H9 (cell line): ENCODE data around the gene FADS3. TPM values are rescaled to one million over a fixed set of nuclear protein-coding genes. Genes with fewer than 3 reads are reported as not detected.

Experiments
- DNase-seq: peaks from one replicate; pipeline ENCODE4 v3.0.0-alpha.2; 2017
- H2AFZ ChIP-seq: one replicate; pipeline ENCODE4 v1.6.1; 2013; ENCODE audit warnings: mild to moderate bottlenecking, low read length, control low read depth, moderate library complexity
- H2AK5ac ChIP-seq: 2 replicates; pipeline ENCODE4 v1.6.1; 2013; ENCODE audit warnings: low read length, control low read depth, mixed read lengths; ENCODE audit not compliant: insufficient read length
- H2BK120ac ChIP-seq: one replicate; pipeline ENCODE4 v1.6.1; 2013; ENCODE audit warnings: low read depth, mild to moderate bottlenecking, low read length, control low read depth, inconsistent platforms; ENCODE audit not compliant: poor library complexity, severe bottlenecking
- H2BK12ac ChIP-seq: 2 replicates; pipeline ENCODE4 v1.6.1; 2013; ENCODE audit warnings: low read length, control low read depth, mixed read lengths, low read depth; ENCODE audit not compliant: insufficient read length
- H2BK15ac ChIP-seq: 2 replicates; pipeline ENCODE4 v1.6.1; 2013; ENCODE audit warnings: low read depth, low read length, control low read depth
- H2BK20ac ChIP-seq: one replicate; pipeline ENCODE4 v1.6.1; 2013; ENCODE audit warnings: low read depth, mild to moderate bottlenecking, low read length, control low read depth, inconsistent platforms; ENCODE audit not compliant: poor library complexity, severe bottlenecking
- H2BK5ac ChIP-seq: 2 replicates; pipeline ENCODE4 v1.6.1; 2013; ENCODE audit warnings: low read length, control low read depth, mixed read lengths; ENCODE audit not compliant: insufficient read length
- H3K14ac ChIP-seq: 2 replicates; pipeline ENCODE4 v1.6.1; 2013; ENCODE audit warnings: low read length, control low read depth; ENCODE audit not compliant: insufficient read depth
- H3K18ac ChIP-seq: 2 replicates; pipeline ENCODE4 v1.6.1; 2013; ENCODE audit warnings: low read depth, mild to moderate bottlenecking, mixed read lengths, low read length, control low read depth; ENCODE audit not compliant: insufficient read length
- H3K23ac ChIP-seq: 2 replicates; pipeline ENCODE4 v1.6.1; 2013; ENCODE audit warnings: low read length, control low read depth, mixed read lengths, low read depth; ENCODE audit not compliant: insufficient read length
- H3K23me2 ChIP-seq: 2 replicates; pipeline ENCODE4 v1.6.1; 2013; ENCODE audit warnings: low read depth, mild to moderate bottlenecking, mixed read lengths, low read length, control low read depth; ENCODE audit not compliant: insufficient read length, poor library complexity, severe bottlenecking
- H3K27ac ChIP-seq: 2 replicates; pipeline ENCODE4 v1.5.1; 2013; ENCODE audit warnings: low read length, control low read depth, mixed read lengths, low read depth; ENCODE audit not compliant: insufficient read length
- H3K27me3 ChIP-seq: 2 replicates; pipeline ENCODE4 v1.6.1; 2013; ENCODE audit warnings: low read length, control low read depth, inconsistent platforms; ENCODE audit not compliant: insufficient read depth
- H3K4ac ChIP-seq: 2 replicates; pipeline ENCODE4 v1.6.1; 2013; ENCODE audit warnings: low read depth, mild to moderate bottlenecking, control low read depth, inconsistent platforms, low read length, moderate library complexity
- H3K4me1 ChIP-seq: 2 replicates; pipeline ENCODE4 v1.6.1; 2013; ENCODE audit warnings: low read length, control low read depth, inconsistent platforms; ENCODE audit not compliant: insufficient read depth
- H3K4me2 ChIP-seq: 2 replicates; pipeline ENCODE4 v1.6.1; 2013; ENCODE audit warnings: low read length, control low read depth, mixed read lengths; ENCODE audit not compliant: insufficient read length, insufficient read depth
- H3K56ac ChIP-seq: 2 replicates; pipeline ENCODE4 v1.6.1; 2013; ENCODE audit warnings: low read depth, mild to moderate bottlenecking, mixed read lengths, low read length, control low read depth; ENCODE audit not compliant: insufficient read length
- H3K79me1 ChIP-seq: 2 replicates; pipeline ENCODE4 v1.6.1; 2013; ENCODE audit warnings: low read depth, mild to moderate bottlenecking, moderate library complexity, low read length, control low read depth, inconsistent platforms; ENCODE audit not compliant: insufficient read depth, poor library complexity, severe bottlenecking
- H3K79me2 ChIP-seq: 2 replicates; pipeline ENCODE4 v1.6.1; 2013; ENCODE audit warnings: low read length, control low read depth, inconsistent platforms; ENCODE audit not compliant: insufficient read depth
- H3K9ac ChIP-seq: 2 replicates; pipeline ENCODE4 v1.6.1; 2013; ENCODE audit warnings: low read length, control low read depth, mixed read lengths; ENCODE audit not compliant: insufficient read length; ENCODE audit errors: extremely low read depth
- H3K9me3 ChIP-seq: one replicate; pipeline ENCODE4 v1.6.1; 2013; ENCODE audit warnings: low read depth, low read length, inconsistent platforms; ENCODE audit not compliant: control insufficient read depth
- H3T11ph ChIP-seq: one replicate; pipeline ENCODE4 v1.6.1; 2013; ENCODE audit warnings: mild to moderate bottlenecking, low read length, control low read depth, inconsistent platforms
- H4K20me1 ChIP-seq: one replicate; pipeline ENCODE4 v1.6.1; 2013; ENCODE audit not compliant: control insufficient read depth, insufficient read length, insufficient read depth
- H4K5ac ChIP-seq: 2 replicates; pipeline ENCODE4 v1.6.1; 2013; ENCODE audit warnings: low read depth, mild to moderate bottlenecking, mixed read lengths, low read length, control low read depth; ENCODE audit not compliant: insufficient read length
- H4K8ac ChIP-seq: replicated peaks from 2 replicates; pipeline ENCODE4 v1.6.1; 2013; ENCODE audit warnings: low read length, control low read depth, mixed read lengths, low read depth; ENCODE audit not compliant: insufficient read length
- H4K91ac ChIP-seq: 2 replicates; pipeline ENCODE4 v1.6.1; 2013; ENCODE audit warnings: low read depth, mild to moderate bottlenecking, moderate library complexity, mixed read lengths, low read length, control low read depth; ENCODE audit not compliant: insufficient read length
- H3K27ac Mint-ChIP-seq, 3 experiments: 2 replicates in 2 of 3; 3 replicates in 1 of 3; pipeline ENCODE4 v1.8.0; 2020 to 2021; ENCODE audit warnings: mixed read lengths in 3 of 3, mild to moderate bottlenecking in 1 of 3, moderate library complexity in 1 of 3
- H3K27me3 Mint-ChIP-seq: 2 replicates; pipeline ENCODE4 v1.8.0; 2021; ENCODE audit warnings: low read depth, mild to moderate bottlenecking, moderate library complexity, mixed read lengths
- H3K36me3 Mint-ChIP-seq, 3 experiments: 2 replicates in 2 of 3; 3 replicates in 1 of 3; pipeline ENCODE4 v1.8.0; 2020 to 2021; ENCODE audit warnings: low read depth in 3 of 3, mixed read lengths in 3 of 3; ENCODE audit not compliant: insufficient read depth in 1 of 3
- H3K4me1 Mint-ChIP-seq, 2 experiments: 2 replicates each; pipeline ENCODE4 v1.8.0; 2020; ENCODE audit warnings: mixed read lengths in 2 of 2
- H3K4me3 Mint-ChIP-seq, 2 experiments: 2 replicates in 1 of 2; 3 replicates in 1 of 2; pipeline ENCODE4 v1.8.0; 2020 to 2021; ENCODE audit warnings: mild to moderate bottlenecking in 2 of 2, mixed read lengths in 2 of 2, moderate library complexity in 1 of 2
- H3K9me3 Mint-ChIP-seq, 2 experiments: 2 replicates in 1 of 2; 3 replicates in 1 of 2; pipeline ENCODE4 v1.8.0; 2020; ENCODE audit warnings: mild to moderate bottlenecking in 2 of 2, mixed read lengths in 2 of 2, moderate library complexity in 1 of 2
- WGBS: extraction: QIAGEN DNeasy Blood & Tissue Kit; methylation state at CpG from one replicate; pipeline ENCODE4 v1.1.7; 2013; ENCODE audit warnings: missing lambda C conversion rate, low lambda C conversion rate, mixed read lengths; ENCODE audit not compliant: insufficient read length; ENCODE audit errors: extremely low coverage; 5-methylcytosine and 5-hydroxymethylcytosine counted together
- total RNA-seq: library from RNA; stranded (reverse); gene quantifications from 2 replicates; pipeline ENCODE4 v1.2.1, GENCODE V29; 2021
- TF ChIP-seq, protein P1 (sequence below): fragments of 200-600 bp; sonication (generic); conservative IDR thresholded peaks from 3 replicates; pipeline ENCODE4 v1.8.0; 2021; ENCODE audit warnings: antibody characterized with exemption, mild to moderate bottlenecking

FADS3 gene
- total RNA-seq, 1 experiment from 2014 or later = 34.9 TPM

DNA sequence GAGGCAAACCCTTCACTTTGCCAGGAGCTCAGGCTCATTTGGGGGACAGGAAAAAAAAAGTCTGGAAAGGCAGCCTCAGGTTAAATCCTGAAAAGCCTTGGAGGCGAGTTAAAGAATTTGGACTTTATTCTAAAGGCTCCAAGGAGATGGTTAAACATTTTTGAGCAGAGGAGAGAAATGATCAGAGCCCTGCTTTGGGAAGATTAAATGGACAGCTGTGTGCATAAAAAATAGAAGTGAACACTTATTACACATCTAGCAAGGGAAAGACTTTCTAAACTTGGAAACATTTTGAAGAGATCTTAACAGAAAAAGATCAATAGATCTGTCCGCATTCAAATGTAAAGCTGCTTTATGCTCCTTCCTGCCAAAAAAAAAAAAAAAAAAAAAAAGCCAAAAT lies 34.4 kb upstream of the FADS3 start:
- Histone ChIP-seq H3K23ac (no peak overlapping the region), H3K9me3 (no peaks in the 10 kb centered on the region), H2BK20ac (no peak overlapping the region), H4K5ac (no peak overlapping the region), H2AFZ (no peak overlapping the region), H3K56ac (no peak overlapping the region), H3T11ph (no peak overlapping the region), H3K27ac (no peak overlapping the region), H3K27me3 (no peaks in the 10 kb centered on the region), H2BK120ac (no peak overlapping the region), H3K4me1 (peaks cover 7% of the 10 kb centered on the region; the same call in 1 of the 2 replicates), H3K9ac (no peak overlapping the region), H2BK12ac (no peak overlapping the region), H2BK5ac (no peak overlapping the region), H4K8ac (no peak overlapping the region), H3K79me2 (no peaks in the 10 kb centered on the region), H2BK15ac (no peak overlapping the region), H3K18ac (no peak overlapping the region), H4K91ac (no peak overlapping the region), H4K20me1 (no peaks in the 10 kb centered on the region), H3K4ac (no peak overlapping the region), H3K23me2 (no peaks in the 10 kb centered on the region), H3K79me1 (no peaks in the 10 kb centered on the region), H3K4me2 (no peak overlapping the region), H3K14ac (no peak overlapping the region), H2AK5ac (no peak overlapping the region)
- no CpG with 5 or more reads among the region's 2 CpGs for WGBS
- Mint-ChIP-seq H3K4me3 (no peak overlapping the region), H3K27me3 (peaks cover 1% of the 10 kb centered on the region), H3K4me1 (peaks cover 28 to 42% of the 10 kb centered on the region in 2 experiments), H3K36me3 (no peaks in the 10 kb centered on the region), H3K9me3 (no peaks in the 10 kb centered on the region; a peak in 2 of 5 replicates), H3K27ac (peak overlapping the region in 1 of 3 experiments; percentile 49; a peak in 1 of 7 replicates)
- no peak for DNase-seq
- TF ChIP-seq, protein P1, sequence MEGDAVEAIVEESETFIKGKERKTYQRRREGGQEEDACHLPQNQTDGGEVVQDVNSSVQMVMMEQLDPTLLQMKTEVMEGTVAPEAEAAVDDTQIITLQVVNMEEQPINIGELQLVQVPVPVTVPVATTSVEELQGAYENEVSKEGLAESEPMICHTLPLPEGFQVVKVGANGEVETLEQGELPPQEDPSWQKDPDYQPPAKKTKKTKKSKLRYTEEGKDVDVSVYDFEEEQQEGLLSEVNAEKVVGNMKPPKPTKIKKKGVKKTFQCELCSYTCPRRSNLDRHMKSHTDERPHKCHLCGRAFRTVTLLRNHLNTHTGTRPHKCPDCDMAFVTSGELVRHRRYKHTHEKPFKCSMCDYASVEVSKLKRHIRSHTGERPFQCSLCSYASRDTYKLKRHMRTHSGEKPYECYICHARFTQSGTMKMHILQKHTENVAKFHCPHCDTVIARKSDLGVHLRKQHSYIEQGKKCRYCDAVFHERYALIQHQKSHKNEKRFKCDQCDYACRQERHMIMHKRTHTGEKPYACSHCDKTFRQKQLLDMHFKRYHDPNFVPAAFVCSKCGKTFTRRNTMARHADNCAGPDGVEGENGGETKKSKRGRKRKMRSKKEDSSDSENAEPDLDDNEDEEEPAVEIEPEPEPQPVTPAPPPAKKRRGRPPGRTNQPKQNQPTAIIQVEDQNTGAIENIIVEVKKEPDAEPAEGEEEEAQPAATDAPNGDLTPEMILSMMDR = no peak
